Stomach (tissue), 4 donors: ENCODE results near the gene CHMP4A.

Experiments used
- CTCF ChIP-seq, 7 experiments: fragments of 450-650 bp in 4 of 7; fragments of 200-600 bp in 3 of 7; sonication (generic) in 3 of 7; IDR thresholded peaks; one replicate each; pipeline ENCODE4 v1.5.1; 2016 to 2019; ENCODE audit warnings: antibody characterized with exemption in 7 of 7, control low read depth in 2 of 7, mild to moderate bottlenecking in 1 of 7
- EP300 ChIP-seq: sonication (generic); formaldehyde crosslinking; IDR thresholded peaks from one replicate; pipeline ENCODE4 v1.6.1; 2017; ENCODE audit warnings: antibody characterized with exemption

- TF ChIP-seq CTCF (IDR thresholded peaks at IDR 0.05) (no peak), EP300 (no peak)
Measured at GRCh38 chr14:24207625-24208024, 5.7 kb downstream of the CHMP4A start.
